GM21786 (cell line): ENCODE results near the gene MASTL.
"Not testable (repeated sequence)": the region's sequence is repeated elsewhere in the genome, so short reads cannot be mapped to it uniquely, and the experiment has no call there.

Experiments
- ATAC-seq: cut with Tn5 transposase; IDR thresholded peaks from one replicate; pipeline ENCODE4 v1.9.1; 2021; ENCODE audit not compliant: unreplicated experiment

MASTL gene

GRCh38 chr10:27155066-27155754, at the start of gene MASTL:
TSS of gene MASTL (plus strand) at chr10:27155352. CDS start at chr10:27155427, 75 bp downstream.
- ATAC-seq = peak; percentile 83

- ATAC-seq = no peak
These were observed 47.0 kb upstream of the MASTL start for GRCh38 chr10:27108165-27108564.

GRCh38 chr10:27134371-27134770, 20.8 kb upstream of the MASTL start:
- ATAC-seq = no peak

- no peak for ATAC-seq
These were observed 16.9 kb upstream of the MASTL start for GRCh38 chr10:27138277-27138676.

- no peak for ATAC-seq
These were observed 11.5 kb upstream of the MASTL start for GRCh38 chr10:27143686-27144085.

DNA sequence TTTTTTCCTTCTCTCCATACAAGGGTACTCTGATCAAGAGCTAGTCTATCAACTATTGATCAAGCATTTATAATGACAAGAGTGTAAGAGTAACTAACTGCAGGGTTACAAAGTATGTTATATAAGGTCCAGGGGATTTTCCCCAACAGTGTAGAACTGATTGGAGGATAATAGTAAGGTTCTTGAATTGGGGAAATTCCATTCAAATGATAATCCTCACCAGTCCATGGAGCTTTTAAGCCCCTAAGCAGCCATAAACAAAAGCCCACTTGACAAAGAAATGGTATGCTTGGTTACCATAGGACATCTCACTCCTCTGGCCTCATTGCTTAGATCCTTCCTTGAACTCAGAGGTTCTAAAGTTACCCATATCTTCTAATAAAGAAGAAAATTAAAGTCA, 9.2 kb upstream of the MASTL start:
- ATAC-seq = no peak

GRCh38 chr10:27147701-27148100, 7.5 kb upstream of the MASTL start:
- ATAC-seq = no peak

GRCh38 chr10:27150261-27150660, 4.9 kb upstream of the MASTL start:
- ATAC-seq = no peak

GRCh38 chr10:27152687-27153086, 2.5 kb upstream of the MASTL start:
- no peak for ATAC-seq

GRCh38 chr10:27153329-27153728, 1.8 kb upstream of the MASTL start:
- ATAC-seq = no peak

DNA sequence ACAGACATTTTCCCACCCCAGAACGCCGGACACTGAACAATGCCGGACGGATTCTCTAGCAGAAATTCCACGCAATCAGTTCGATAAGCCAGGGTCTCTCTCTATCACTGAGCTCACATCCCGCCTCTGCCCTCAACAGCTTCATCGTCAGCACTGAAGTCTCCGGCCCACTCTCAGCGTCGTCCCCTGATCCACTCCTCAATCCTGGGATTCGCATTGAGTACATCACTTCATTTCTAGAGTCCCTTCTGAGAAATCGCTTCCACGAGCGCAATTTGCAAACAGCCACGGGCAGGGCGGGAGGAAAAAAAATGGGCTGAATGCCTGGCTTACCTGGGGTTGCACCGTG, 1.3 kb upstream of the MASTL start:
- peak; percentile 5 for ATAC-seq

DNA sequence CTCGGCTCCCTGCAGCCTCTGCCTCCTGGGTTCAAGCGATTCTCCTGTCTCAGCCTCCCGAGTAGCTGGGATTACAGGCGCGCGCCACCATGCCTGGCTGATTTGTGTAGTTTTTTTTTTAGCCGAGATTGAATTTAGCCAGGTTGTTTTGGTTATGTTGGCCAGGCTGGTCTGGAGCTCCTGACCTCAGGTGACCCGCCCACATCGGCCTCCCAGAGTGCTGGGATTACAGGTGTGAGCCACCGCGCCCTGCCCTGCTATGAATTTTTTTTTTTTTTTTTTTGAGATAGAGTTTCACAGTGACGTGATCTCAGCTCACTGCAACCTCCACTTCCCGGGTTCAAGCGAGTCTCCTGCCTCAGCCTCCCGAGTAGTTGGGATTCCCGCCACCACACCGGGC, 1.4 kb downstream of the MASTL start:
- not testable (repeated sequence) for ATAC-seq

GRCh38 chr10:27157150-27157549, 2.0 kb downstream of the MASTL start:
- ATAC-seq = no peak

GRCh38 chr10:27158421-27158820, 3.3 kb downstream of the MASTL start:
- ATAC-seq = no peak

GRCh38 chr10:27169849-27170248, 14.7 kb downstream of the MASTL start:
- no peak for ATAC-seq

DNA sequence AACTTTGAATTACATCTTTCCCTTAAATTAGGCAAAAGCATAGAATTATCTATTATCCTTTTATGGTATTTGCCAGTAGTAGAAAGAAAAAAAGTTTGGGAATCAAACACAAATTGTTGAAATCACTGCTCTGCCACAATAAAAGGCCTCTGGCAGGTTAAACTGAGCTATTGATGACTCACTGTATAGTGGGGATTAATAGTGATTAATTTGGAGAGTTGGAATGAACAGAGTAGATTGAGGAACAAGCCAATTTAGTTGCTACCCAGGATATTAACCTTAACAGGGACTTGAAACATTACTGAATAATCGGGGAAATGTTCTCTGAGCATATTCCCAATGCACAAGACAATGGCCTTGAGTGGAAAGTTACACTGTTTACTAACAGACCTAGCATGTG, 33.1 kb downstream of the MASTL start:
- ATAC-seq = no peak

GRCh38 chr10:27188897-27189296, 33.7 kb downstream of the MASTL start:
- ATAC-seq = no peak

GRCh38 chr10:27190508-27190907, 35.4 kb downstream of the MASTL start:
- ATAC-seq = no peak

DNA sequence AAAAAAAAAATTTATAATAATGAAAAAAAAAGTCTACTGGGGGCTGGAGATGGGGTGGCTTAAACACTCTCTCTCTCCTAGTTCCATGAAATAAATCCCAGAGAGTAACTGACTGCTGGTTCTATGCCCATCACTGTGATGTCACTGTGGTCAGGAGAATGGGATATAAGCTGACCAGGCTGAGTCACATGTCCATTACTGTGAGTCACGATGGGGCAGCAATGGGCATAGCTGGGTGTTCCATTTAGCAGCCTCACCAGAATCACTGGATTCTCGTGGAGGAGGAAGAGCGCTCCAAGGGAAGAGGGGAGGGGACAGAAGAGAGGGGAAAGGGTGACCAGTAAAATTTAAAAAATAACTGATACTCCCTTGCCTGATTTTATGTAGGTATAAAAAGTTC, 37.1 kb downstream of the MASTL start:
- no peak for ATAC-seq

GRCh38 chr10:27197980-27198620, 42.9 kb downstream of the MASTL start:
- ATAC-seq = no peak

DNA sequence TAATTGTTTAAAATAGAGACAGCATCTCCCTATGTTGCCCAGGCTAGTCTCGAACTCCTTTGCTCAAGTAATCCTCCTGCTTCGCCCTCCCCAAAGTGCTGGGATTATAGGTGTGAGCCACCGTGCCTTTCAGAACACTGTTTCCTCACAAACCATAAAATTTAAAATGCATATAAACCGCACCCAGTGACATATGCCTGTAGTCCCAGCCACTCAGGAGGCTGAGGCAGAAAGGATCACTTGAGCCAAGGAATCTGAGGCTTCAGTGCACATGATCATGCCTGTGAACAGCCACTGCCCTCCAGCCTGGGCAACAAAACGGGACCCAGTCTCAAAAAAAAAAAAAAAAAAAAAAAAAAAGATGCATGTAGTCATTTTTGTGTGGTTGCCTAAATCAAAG, 48.7 kb downstream of the MASTL start:
- no peak for ATAC-seq

- no peak for ATAC-seq
These were observed 52.2 kb downstream of the MASTL start for GRCh38 chr10:27207350-27207749.

GRCh38 chr10:27223964-27224363, 68.8 kb downstream of the MASTL start:
- no peak for ATAC-seq
